Measurements from ENCODE around the gene LRRC49.
"Not testable (repeated sequence)": the region's sequence is repeated elsewhere in the genome, so short reads cannot be mapped to it uniquely, and the experiment has no call there.

LRRC49 gene

GRCh38 chr15:70998319-70998718 lies 105.7 kb downstream of the LRRC49 start:
- no peak for DNase-seq

- DNase-seq, result no peak
Measured at GRCh38 chr15:71002316-71002715, 109.7 kb downstream of the LRRC49 start.

GRCh38 chr15:71003319-71003718 lies 110.7 kb downstream of the LRRC49 start:
- DNase-seq, result no peak

GRCh38 chr15:71004506-71004905 lies 111.9 kb downstream of the LRRC49 start:
- not testable (repeated sequence) for DNase-seq

GRCh38 chr15:71005895-71006294 lies 113.3 kb downstream of the LRRC49 start:
- DNase-seq, result no peak

- DNase-seq, result no peak
Measured at GRCh38 chr15:71008250-71008870, 115.7 kb downstream of the LRRC49 start.

- no peak for DNase-seq
Measured at GRCh38 chr15:71010472-71010871, 117.8 kb downstream of the LRRC49 start.

- no peak for DNase-seq
Measured at GRCh38 chr15:71010997-71011396, 118.4 kb downstream of the LRRC49 start.

- DNase-seq, result no peak
Measured at GRCh38 chr15:71011503-71012155, 119.0 kb downstream of the LRRC49 start.

GRCh38 chr15:71013446-71013845 lies 120.8 kb downstream of the LRRC49 start:
- DNase-seq, result no peak

GRCh38 chr15:71015342-71015741 lies 122.7 kb downstream of the LRRC49 start:
- no peak for DNase-seq

- not testable (repeated sequence) for DNase-seq
Measured at GRCh38 chr15:71031232-71031631, 138.6 kb downstream of the LRRC49 start.

- not testable (repeated sequence) for DNase-seq
Measured at GRCh38 chr15:71035478-71035877, 142.9 kb downstream of the LRRC49 start.

- DNase-seq, result no peak
Measured at GRCh38 chr15:71042356-71042922, 149.8 kb downstream of the LRRC49 start.

- no peak for DNase-seq
Measured at GRCh38 chr15:71043373-71043772, 150.7 kb downstream of the LRRC49 start.

GRCh38 chr15:71044006-71044405 lies 151.4 kb downstream of the LRRC49 start:
- DNase-seq, result no peak

- not testable (repeated sequence) for DNase-seq
Measured at GRCh38 chr15:71046146-71046545, 153.5 kb downstream of the LRRC49 start.

- no peak for DNase-seq
Measured at GRCh38 chr15:71048913-71049675, 156.5 kb downstream of the LRRC49 start.

- DNase-seq, result no peak
Measured at GRCh38 chr15:71049706-71050422, 157.2 kb downstream of the LRRC49 start.

GRCh38 chr15:71050461-71050860 lies 157.8 kb downstream of the LRRC49 start:
- DNase-seq, result no peak

GRCh38 chr15:71051539-71051938 lies 158.9 kb downstream of the LRRC49 start:
- DNase-seq, result no peak

- no peak for DNase-seq
Measured at GRCh38 chr15:71052356-71052755, 159.7 kb downstream of the LRRC49 start.
